Adipocyte (in vitro differentiated cells): Measurements from ENCODE around the gene SYVN1.

Experiments used
- DNase-seq: peaks from one replicate; pipeline ENCODE4 v3.0.0-alpha.2; 2015; ENCODE audit warnings: low read depth
- H3K27me3 ChIP-seq: replicated peaks from 2 replicates; pipeline ENCODE4 v1.7.0; 2013; ENCODE audit warnings: mild to moderate bottlenecking, low read length, moderate library complexity; ENCODE audit not compliant: control insufficient read depth, insufficient read depth
- H3K36me3 ChIP-seq: 2 replicates; pipeline ENCODE4 v1.7.0; 2013; ENCODE audit warnings: low read length, mild to moderate bottlenecking, moderate library complexity; ENCODE audit not compliant: control insufficient read depth, insufficient read depth, severe bottlenecking
- H3K4me1 ChIP-seq: 2 replicates; pipeline ENCODE4 v1.7.0; 2013; ENCODE audit warnings: mild to moderate bottlenecking, low read length, moderate library complexity; ENCODE audit not compliant: control insufficient read depth, insufficient read depth
- H3K4me3 ChIP-seq: 2 replicates; pipeline ENCODE4 v1.7.0; 2013; ENCODE audit warnings: mild to moderate bottlenecking, low read length, moderate library complexity
- H3K9ac ChIP-seq: 2 replicates; pipeline ENCODE4 v1.7.0; 2013; ENCODE audit warnings: mild to moderate bottlenecking, low read length, moderate library complexity
- H3K9me3 ChIP-seq: 2 replicates; pipeline ENCODE4 v1.7.0; 2013; ENCODE audit warnings: mild to moderate bottlenecking, low read length, moderate library complexity; ENCODE audit not compliant: control insufficient read depth

SYVN1 gene

DNA sequence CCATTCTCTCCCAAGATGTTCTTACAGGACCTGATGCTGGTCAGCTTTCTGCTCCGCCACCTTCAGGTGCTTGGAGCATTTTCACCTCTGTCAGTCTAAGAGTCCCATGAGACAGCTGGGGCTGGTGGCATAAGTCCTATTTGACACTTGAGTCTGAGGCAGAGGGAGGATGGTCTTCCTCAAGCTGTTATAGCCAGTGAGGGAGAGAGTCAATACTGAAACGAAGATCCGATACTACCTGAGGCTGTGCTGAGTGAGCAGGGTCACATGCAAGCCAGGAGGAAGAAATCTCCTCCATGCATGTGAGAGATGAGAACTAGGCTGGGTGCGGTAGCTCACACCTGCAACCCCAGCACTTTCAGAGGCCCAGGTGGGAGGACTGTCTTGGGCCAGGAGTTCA lies 44.7 kb downstream of the SYVN1 start:
- no peak overlapping the region for H3K9ac ChIP-seq
- H3K4me3 ChIP-seq = no peak overlapping the region
- H3K27me3 ChIP-seq = no peaks in the 10 kb centered on the region
- peaks cover 43% of the 10 kb centered on the region for H3K36me3 ChIP-seq
- H3K4me1 ChIP-seq = peaks cover 11% of the 10 kb centered on the region
- H3K9me3 ChIP-seq = no peaks in the 10 kb centered on the region
- no peak for DNase-seq

- Histone ChIP-seq H3K27me3 (no peaks in the 10 kb centered on the region), H3K9ac (no peak overlapping the region), H3K9me3 (no peaks in the 10 kb centered on the region), H3K4me1 (peaks cover 18% of the 10 kb centered on the region), H3K4me3 (no peak overlapping the region), H3K36me3 (peaks cover 43% of the 10 kb centered on the region)
- no peak for DNase-seq
Measured at GRCh38 chr11:65087827-65088226, 46.5 kb downstream of the SYVN1 start.

- Histone ChIP-seq H3K9me3 (no peaks in the 10 kb centered on the region), H3K4me3 (no peak overlapping the region), H3K4me1 (peaks cover 18% of the 10 kb centered on the region), H3K9ac (no peak overlapping the region), H3K27me3 (no peaks in the 10 kb centered on the region), H3K36me3 (peaks cover 43% of the 10 kb centered on the region)
- DNase-seq = no peak
Measured at GRCh38 chr11:65087216-65087615, 47.1 kb downstream of the SYVN1 start.

- no peak overlapping the region for H3K9ac ChIP-seq
- H3K4me3 ChIP-seq = no peak overlapping the region
- H3K27me3 ChIP-seq = no peaks in the 10 kb centered on the region
- no peaks in the 10 kb centered on the region for H3K9me3 ChIP-seq
- H3K4me1 ChIP-seq = peaks cover 18% of the 10 kb centered on the region
- peaks cover 43% of the 10 kb centered on the region for H3K36me3 ChIP-seq
- no peak for DNase-seq
Measured at GRCh38 chr11:65086809-65087208, 47.5 kb downstream of the SYVN1 start.

GRCh38 chr11:65085446-65085845 lies 48.9 kb downstream of the SYVN1 start:
- Histone ChIP-seq H3K4me3 (peak overlapping the region; percentile 97), H3K4me1 (peaks cover 18% of the 10 kb centered on the region), H3K9me3 (no peaks in the 10 kb centered on the region), H3K36me3 (peaks cover 43% of the 10 kb centered on the region), H3K27me3 (no peaks in the 10 kb centered on the region), H3K9ac (peak overlapping the region; percentile 97)
- DNase-seq = no peak

DNA sequence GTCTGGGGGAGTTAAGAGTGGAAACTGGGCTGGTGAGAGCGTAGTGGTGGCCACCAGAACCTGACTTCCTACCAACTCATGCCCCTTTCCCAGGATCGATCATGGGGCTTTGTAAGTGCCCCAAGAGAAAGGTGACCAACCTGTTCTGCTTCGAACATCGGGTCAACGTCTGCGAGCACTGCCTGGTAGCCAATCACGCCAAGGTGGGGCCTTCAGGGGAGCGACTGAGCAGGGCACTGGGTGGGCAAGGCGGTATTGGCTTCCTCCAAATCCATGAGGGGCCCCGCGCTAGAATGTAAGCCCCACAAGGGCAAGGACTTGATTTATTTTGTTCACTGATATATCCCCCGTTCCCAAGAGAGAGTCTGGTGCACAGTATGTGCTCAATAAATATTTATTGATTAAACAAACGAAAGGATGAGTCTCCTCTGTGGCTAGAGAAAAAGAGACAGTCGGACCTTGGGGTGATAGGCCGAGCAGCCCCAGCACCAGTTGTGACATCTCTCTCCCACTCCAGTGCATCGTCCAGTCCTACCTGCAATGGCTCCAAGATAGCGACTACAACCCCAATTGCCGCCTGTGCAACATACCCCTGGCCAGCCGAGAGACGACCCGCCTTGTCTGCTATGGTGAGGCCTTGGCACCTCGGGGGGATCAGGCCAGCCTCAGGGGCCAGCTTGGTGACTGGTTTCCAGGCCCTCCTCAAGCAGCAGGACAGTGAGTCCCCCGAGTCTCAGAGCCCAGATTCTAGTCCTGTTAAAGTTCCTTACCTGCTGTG lies 49.5 kb downstream of the SYVN1 start:
- Histone ChIP-seq H3K4me1 (peaks cover 18% of the 10 kb centered on the region), H3K9ac (peak overlapping the region; percentile 97), H3K27me3 (no peaks in the 10 kb centered on the region), H3K9me3 (no peaks in the 10 kb centered on the region), H3K36me3 (peaks cover 43% of the 10 kb centered on the region), H3K4me3 (peak overlapping the region; percentile 97)
- peak; percentile 32 for DNase-seq

GRCh38 chr11:65083834-65084597 lies 50.3 kb downstream of the SYVN1 start, which contains the start of the genes CDCA5 and ZFPL1:
TSS of gene CDCA5 (minus strand) at chr11:65084040. CDS start at chr11:65083978, 62 bp downstream.
TSS of gene ZFPL1 (plus strand) at chr11:65084222. CDS start at chr11:65084699, 477 bp downstream.
- Histone ChIP-seq H3K9me3 (no peaks in the 10 kb centered on the region), H3K36me3 (peaks cover 37% of the 10 kb centered on the region), H3K9ac (peak within 1 kb of the TSS; percentile 97), H3K4me3 (peak within 1 kb of the TSS; percentile 97), H3K27me3 (no peaks in the 10 kb centered on the region), H3K4me1 (peaks cover 18% of the 10 kb centered on the region)
- peak; percentile 98 for DNase-seq

- no peak for DNase-seq
- peaks cover 30% of the 10 kb centered on the region for H3K36me3 ChIP-seq
- H3K4me3 ChIP-seq = peak overlapping the region; percentile 97
- no peaks in the 10 kb centered on the region for H3K9me3 ChIP-seq
- peaks cover 18% of the 10 kb centered on the region for H3K4me1 ChIP-seq
- H3K9ac ChIP-seq = peak overlapping the region; percentile 97
- H3K27me3 ChIP-seq = no peaks in the 10 kb centered on the region
Measured at GRCh38 chr11:65083134-65083833, 51.0 kb downstream of the SYVN1 start.

GRCh38 chr11:65078786-65079342 lies 55.5 kb downstream of the SYVN1 start:
- Histone ChIP-seq H3K27me3 (no peaks in the 10 kb centered on the region), H3K4me1 (peaks cover 5% of the 10 kb centered on the region), H3K9me3 (no peaks in the 10 kb centered on the region), H3K36me3 (no peaks in the 10 kb centered on the region), H3K4me3 (no peak overlapping the region), H3K9ac (no peak overlapping the region)
- no peak for DNase-seq

DNA sequence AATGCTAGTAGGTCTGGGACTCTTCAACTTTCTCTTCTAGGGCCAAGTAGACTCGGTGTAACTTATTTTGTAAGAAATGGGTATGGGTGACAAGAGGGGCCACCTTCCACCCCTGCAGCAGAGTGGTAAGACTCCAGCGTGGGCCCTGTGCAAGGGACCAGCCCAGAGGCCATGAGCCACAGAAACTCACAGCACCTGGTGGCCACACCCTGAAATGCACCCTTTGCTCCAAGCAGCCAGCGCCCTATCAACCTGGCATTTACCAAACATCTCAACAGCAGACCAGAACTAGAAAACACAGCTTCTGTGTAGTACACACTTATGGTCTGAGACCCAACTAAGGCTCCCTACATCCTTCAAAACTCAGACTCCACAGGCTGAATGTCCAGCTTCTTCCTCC lies 56.2 kb downstream of the SYVN1 start:
- peak; percentile 34 for DNase-seq
- Histone ChIP-seq H3K36me3 (no peaks in the 10 kb centered on the region), H3K4me1 (peaks cover under 1% of the 10 kb centered on the region)

DNA sequence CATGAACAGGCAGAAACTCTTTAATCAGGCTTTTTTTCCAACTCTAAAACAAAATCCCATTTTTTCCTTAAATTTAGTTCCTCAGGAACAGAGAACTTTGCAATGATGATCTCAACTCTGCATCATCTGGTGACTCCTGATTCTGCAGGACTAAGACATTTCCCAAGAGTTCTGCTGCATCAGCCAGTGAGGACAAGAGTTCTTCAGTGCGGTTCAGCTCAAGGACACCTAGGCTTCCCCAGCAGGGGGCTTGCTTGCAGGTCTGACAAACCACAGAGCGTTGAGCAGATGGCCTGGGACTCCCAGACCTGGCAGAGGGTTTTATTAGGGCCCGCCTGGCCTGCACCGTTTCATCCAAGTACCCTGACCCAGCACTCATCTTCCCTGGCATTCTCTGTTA lies 56.9 kb downstream of the SYVN1 start:
- no peaks in the 10 kb centered on the region for H3K4me1 ChIP-seq
- H3K9ac ChIP-seq = no peak overlapping the region
- H3K9me3 ChIP-seq = no peaks in the 10 kb centered on the region
- no peak overlapping the region for H3K4me3 ChIP-seq
- no peaks in the 10 kb centered on the region for H3K27me3 ChIP-seq
- no peak for DNase-seq
- no peaks in the 10 kb centered on the region for H3K36me3 ChIP-seq

More for the DNA sequence above, 56.2 kb downstream of the SYVN1 start:
- Histone ChIP-seq H3K9me3 (no peaks in the 10 kb centered on the region), H3K4me3 (no peak overlapping the region), H3K9ac (no peak overlapping the region), H3K27me3 (no peaks in the 10 kb centered on the region)
